GM23338 (cell line): ENCODE measurements around the gene CD46.

Source experiments
- CREB1 ChIP-seq: fragments of 250-450 bp; sonication (Bioruptor Pico); IDR thresholded peaks from 2 replicates; pipeline ENCODE4 v1.5.0; 2020; ENCODE audit warnings: low read depth, mild to moderate bottlenecking, moderate library complexity
- EZH2 ChIP-seq: fragments of 200-600 bp; sonication (generic); IDR thresholded peaks from one replicate; pipeline ENCODE4 v1.8.0; 2017; ENCODE audit warnings: antibody characterized with exemption, mild to moderate bottlenecking, low read depth; ENCODE audit not compliant: unreplicated experiment
- EZH2phosphoT487 ChIP-seq: fragments of 200-600 bp; sonication (generic); IDR thresholded peaks from one replicate; pipeline ENCODE4 v1.8.1; 2018; ENCODE audit warnings: antibody characterized with exemption; ENCODE audit not compliant: unreplicated experiment
- JUNB ChIP-seq: IDR thresholded peaks from one replicate; pipeline ENCODE4 v1.6.1; 2016; ENCODE audit warnings: antibody characterized with exemption; ENCODE audit not compliant: unreplicated experiment
- NANOG ChIP-seq: IDR thresholded peaks from 2 replicates; pipeline ENCODE4 v1.6.1; 2016; ENCODE audit warnings: antibody characterized with exemption, borderline replicate concordance
- POLR2AphosphoS5 ChIP-seq: IDR thresholded peaks from 2 replicates; pipeline ENCODE4 v1.6.1; 2016; ENCODE audit warnings: antibody characterized with exemption, low read depth
- STAT1 ChIP-seq: IDR thresholded peaks from one replicate; pipeline ENCODE4 v1.6.1; 2016; ENCODE audit warnings: antibody characterized with exemption; ENCODE audit not compliant: unreplicated experiment
- TF ChIP-seq, protein P1 (sequence below), 2 experiments: fragments of 200-600 bp in 1 of 2; sonication (generic) in 1 of 2; conservative IDR thresholded peaks; 2 replicates each; pipeline versions ENCODE4 v1.5.1 to v1.6.1; 2016 to 2017; ENCODE audit warnings: antibody characterized with exemption in 2 of 2, low read depth in 2 of 2, mild to moderate bottlenecking in 2 of 2, moderate library complexity in 1 of 2
- TF ChIP-seq, protein P2 (sequence below): IDR thresholded peaks from one replicate; pipeline ENCODE4 v1.6.1; 2018; ENCODE audit warnings: antibody characterized with exemption; ENCODE audit not compliant: unreplicated experiment

DNA sequence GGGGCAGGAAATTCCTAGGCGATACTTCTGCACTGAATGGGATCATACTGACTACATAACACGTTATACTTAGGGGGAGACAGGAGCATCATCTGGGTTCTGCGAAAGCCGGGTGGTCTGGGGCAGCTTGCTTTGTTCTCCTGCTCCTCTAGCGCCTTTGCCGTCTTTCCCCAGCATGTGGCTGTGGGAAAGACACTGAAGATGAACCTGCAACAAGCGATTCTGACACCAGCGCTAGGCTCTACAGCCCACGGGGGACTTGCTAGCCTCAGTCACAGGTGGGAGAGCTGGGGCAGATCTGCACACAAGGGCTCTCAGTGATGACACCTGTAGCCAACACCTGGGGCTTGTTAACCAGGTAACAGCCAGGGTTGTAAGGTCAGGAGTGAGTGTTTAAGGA is 51.8 kb downstream of the CD46 start:
- TF ChIP-seq, protein P1, sequence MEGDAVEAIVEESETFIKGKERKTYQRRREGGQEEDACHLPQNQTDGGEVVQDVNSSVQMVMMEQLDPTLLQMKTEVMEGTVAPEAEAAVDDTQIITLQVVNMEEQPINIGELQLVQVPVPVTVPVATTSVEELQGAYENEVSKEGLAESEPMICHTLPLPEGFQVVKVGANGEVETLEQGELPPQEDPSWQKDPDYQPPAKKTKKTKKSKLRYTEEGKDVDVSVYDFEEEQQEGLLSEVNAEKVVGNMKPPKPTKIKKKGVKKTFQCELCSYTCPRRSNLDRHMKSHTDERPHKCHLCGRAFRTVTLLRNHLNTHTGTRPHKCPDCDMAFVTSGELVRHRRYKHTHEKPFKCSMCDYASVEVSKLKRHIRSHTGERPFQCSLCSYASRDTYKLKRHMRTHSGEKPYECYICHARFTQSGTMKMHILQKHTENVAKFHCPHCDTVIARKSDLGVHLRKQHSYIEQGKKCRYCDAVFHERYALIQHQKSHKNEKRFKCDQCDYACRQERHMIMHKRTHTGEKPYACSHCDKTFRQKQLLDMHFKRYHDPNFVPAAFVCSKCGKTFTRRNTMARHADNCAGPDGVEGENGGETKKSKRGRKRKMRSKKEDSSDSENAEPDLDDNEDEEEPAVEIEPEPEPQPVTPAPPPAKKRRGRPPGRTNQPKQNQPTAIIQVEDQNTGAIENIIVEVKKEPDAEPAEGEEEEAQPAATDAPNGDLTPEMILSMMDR (conservative IDR thresholded peaks at IDR 0.05; ENCODE audit: low read depth in 2 of 2) = no peak
- TF ChIP-seq EZH2phosphoT487 (no peak), EZH2 (no peak), NANOG (no peak), POLR2AphosphoS5 (no peak), CREB1 (CRISPR knock-in tag) (no peak), STAT1 (no peak), JUNB (no peak)
- TF ChIP-seq, protein P2, sequence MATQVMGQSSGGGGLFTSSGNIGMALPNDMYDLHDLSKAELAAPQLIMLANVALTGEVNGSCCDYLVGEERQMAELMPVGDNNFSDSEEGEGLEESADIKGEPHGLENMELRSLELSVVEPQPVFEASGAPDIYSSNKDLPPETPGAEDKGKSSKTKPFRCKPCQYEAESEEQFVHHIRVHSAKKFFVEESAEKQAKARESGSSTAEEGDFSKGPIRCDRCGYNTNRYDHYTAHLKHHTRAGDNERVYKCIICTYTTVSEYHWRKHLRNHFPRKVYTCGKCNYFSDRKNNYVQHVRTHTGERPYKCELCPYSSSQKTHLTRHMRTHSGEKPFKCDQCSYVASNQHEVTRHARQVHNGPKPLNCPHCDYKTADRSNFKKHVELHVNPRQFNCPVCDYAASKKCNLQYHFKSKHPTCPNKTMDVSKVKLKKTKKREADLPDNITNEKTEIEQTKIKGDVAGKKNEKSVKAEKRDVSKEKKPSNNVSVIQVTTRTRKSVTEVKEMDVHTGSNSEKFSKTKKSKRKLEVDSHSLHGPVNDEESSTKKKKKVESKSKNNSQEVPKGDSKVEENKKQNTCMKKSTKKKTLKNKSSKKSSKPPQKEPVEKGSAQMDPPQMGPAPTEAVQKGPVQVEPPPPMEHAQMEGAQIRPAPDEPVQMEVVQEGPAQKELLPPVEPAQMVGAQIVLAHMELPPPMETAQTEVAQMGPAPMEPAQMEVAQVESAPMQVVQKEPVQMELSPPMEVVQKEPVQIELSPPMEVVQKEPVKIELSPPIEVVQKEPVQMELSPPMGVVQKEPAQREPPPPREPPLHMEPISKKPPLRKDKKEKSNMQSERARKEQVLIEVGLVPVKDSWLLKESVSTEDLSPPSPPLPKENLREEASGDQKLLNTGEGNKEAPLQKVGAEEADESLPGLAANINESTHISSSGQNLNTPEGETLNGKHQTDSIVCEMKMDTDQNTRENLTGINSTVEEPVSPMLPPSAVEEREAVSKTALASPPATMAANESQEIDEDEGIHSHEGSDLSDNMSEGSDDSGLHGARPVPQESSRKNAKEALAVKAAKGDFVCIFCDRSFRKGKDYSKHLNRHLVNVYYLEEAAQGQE = no peak
